Endothelial cell of umbilical vein (primary cell): ENCODE measurements around the gene GPS1.

Source experiments
- EZH2 ChIP-seq: IDR thresholded peaks from 2 replicates; pipeline ENCODE4 v1.6.1; 2012; ENCODE audit warnings: borderline replicate concordance, low read depth, mild to moderate bottlenecking, moderate library complexity, low read length, inconsistent platforms; ENCODE audit not compliant: severe bottlenecking
- POLR2A ChIP-seq: IDR thresholded peaks from 2 replicates; pipeline ENCODE4 v1.6.1; 2012; ENCODE audit warnings: low read depth, mild to moderate bottlenecking, control low read depth, low read length
- TF ChIP-seq, protein P1 (sequence below), 2 donors: IDR thresholded peaks; 1 replicate in 1 of 2; 2 replicates in 1 of 2; pipeline ENCODE4 v1.5.1; 2011; ENCODE audit warnings: low read length in 2 of 2, mild to moderate bottlenecking in 2 of 2, moderate library complexity in 2 of 2, control low read depth in 1 of 2, inconsistent platforms in 1 of 2, low read depth in 1 of 2; ENCODE audit not compliant: insufficient read depth in 1 of 2; ENCODE audit errors: extremely low read depth in 1 of 2

DNA sequence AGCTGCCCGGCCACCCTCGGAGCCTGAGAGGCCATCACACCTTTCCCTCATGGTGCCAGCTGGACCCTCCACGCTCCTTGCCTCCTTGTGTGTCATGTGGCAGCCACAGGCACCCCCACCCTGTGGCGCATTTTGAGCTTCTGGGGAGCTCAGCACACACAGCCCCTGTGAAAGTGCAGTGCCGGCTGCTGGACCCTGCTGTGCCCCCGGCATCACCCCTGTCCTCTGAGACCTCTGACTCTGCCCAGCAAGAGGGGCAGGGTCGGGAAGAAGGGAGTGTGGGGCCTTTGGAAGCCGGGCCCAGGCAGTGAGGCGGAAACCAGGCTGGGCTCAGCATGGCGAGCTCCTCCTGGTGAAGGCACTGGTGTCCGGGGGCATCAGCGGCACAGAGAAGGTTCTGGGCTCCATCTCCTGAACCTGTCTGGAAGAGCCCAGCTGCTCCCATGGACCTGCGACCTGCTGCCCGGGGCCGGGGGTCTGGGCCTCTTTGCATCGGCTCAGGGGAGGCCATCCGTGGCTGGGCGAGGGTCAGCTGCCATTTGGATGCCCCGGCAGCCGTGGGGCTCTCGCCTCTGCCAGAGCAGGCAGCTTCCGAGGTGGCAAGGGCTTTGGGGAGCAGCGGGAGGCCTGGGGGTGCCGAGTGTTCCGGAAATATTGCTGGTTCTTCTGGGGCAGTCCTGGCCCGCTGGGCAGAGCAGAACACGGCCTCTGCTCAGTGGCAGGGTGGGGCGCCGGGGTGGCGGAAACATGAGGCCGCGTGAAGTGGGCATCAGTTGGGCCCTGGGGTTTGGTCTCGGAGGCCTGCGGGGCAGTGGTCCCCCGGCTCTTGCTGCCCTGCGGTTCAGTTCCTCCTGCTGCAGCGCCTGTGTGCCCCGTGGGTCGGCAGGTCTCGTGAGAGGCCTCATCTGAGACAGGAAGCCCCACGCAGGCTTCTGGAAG lies 46.9 kb upstream of the GPS1 start:
- TF ChIP-seq POLR2A = no peak
- TF ChIP-seq, protein P1, sequence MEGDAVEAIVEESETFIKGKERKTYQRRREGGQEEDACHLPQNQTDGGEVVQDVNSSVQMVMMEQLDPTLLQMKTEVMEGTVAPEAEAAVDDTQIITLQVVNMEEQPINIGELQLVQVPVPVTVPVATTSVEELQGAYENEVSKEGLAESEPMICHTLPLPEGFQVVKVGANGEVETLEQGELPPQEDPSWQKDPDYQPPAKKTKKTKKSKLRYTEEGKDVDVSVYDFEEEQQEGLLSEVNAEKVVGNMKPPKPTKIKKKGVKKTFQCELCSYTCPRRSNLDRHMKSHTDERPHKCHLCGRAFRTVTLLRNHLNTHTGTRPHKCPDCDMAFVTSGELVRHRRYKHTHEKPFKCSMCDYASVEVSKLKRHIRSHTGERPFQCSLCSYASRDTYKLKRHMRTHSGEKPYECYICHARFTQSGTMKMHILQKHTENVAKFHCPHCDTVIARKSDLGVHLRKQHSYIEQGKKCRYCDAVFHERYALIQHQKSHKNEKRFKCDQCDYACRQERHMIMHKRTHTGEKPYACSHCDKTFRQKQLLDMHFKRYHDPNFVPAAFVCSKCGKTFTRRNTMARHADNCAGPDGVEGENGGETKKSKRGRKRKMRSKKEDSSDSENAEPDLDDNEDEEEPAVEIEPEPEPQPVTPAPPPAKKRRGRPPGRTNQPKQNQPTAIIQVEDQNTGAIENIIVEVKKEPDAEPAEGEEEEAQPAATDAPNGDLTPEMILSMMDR (IDR thresholded peaks at IDR 0.05; ENCODE audit: extremely low read depth in 1 of 2, insufficient read depth in 1 of 2, low read depth in 1 of 2, low read length in 2 of 2) = no peak
- TF ChIP-seq EZH2 = no peak
